Testis (tissue), 3 donors: ENCODE data around the gene SLC5A10. TPM values are rescaled to one million over a fixed set of nuclear protein-coding genes. Genes with fewer than 3 reads are reported as not detected.

Source experiments
- DNase-seq: peaks from one replicate; pipeline ENCODE4 v3.0.0-alpha.2; 2019
- H3K27ac ChIP-seq, 2 donors: fragments of 200-600 bp; sonication (generic); one replicate each; pipeline ENCODE4 v1.5.1; 2019
- H3K27me3 ChIP-seq: fragments of 200-600 bp; sonication (generic); one replicate; pipeline ENCODE4 v1.5.1; 2019
- H3K36me3 ChIP-seq: fragments of 200-600 bp; sonication (generic); one replicate; pipeline ENCODE4 v1.5.1; 2017; ENCODE audit warnings: low read depth; ENCODE audit errors: missing control alignments
- H3K4me1 ChIP-seq: fragments of 200-600 bp; sonication (generic); one replicate; pipeline ENCODE4 v1.5.1; 2019
- H3K4me3 ChIP-seq, 2 donors: fragments of 200-600 bp; sonication (generic); one replicate each; pipeline ENCODE4 v1.5.1; 2017 to 2019
- H3K9me3 ChIP-seq: fragments of 200-600 bp; sonication (generic); one replicate; pipeline ENCODE4 v1.5.1; 2017
- POLR2A ChIP-seq: fragments of 450-650 bp; IDR thresholded peaks from one replicate; pipeline ENCODE4 v1.6.1; 2017; ENCODE audit warnings: antibody characterized with exemption, mild to moderate bottlenecking, moderate library complexity
- WGBS, 2 donors: methylation state at CpG; one replicate each; pipeline ENCODE4 v1.1.5; 2018; 5-methylcytosine and 5-hydroxymethylcytosine counted together
- intact Hi-C: fragments of 100-400 bp; cut with DNase I; formaldehyde crosslinking; loops from one replicate; pipeline ENCODE4 v1.15.1; 2023; ENCODE audit warnings: low total_unique reads
- polyA plus RNA-seq: library from polyadenylated mRNA; stranded (reverse); fragments of 350-450 nt; fragmentation: Illumina TruSeq; extraction: RNeasy Lipid Tissue Mini Kit (QIAGEN cat#74804); gene quantifications from one replicate; pipeline ENCODE4 v1.2.3, GENCODE V29; 2014; ENCODE audit warnings: low read depth, low replicate concordance; ENCODE audit not compliant: insufficient read depth
- total RNA-seq, 2 donors: library from RNA; depleted of rRNA; stranded (reverse); fragments of >200 nt; gene quantifications; one replicate each; pipeline ENCODE4 v1.2.3, GENCODE V29; 2016
- TF ChIP-seq, protein P1 (sequence below), 3 experiments: fragments of 450-650 bp in 2 of 3; fragments of 200-600 bp in 1 of 3; sonication (generic) in 1 of 3; IDR thresholded peaks; one replicate each; pipeline ENCODE4 v1.5.1; 2016 to 2019; ENCODE audit warnings: antibody characterized with exemption in 3 of 3, mild to moderate bottlenecking in 2 of 3, moderate library complexity in 1 of 3

Gene SLC5A10
- total and polyA plus RNA-seq, 3 donors from 2014 or later, result 0.98 to 1.1 (median 1.1) TPM

DNA sequence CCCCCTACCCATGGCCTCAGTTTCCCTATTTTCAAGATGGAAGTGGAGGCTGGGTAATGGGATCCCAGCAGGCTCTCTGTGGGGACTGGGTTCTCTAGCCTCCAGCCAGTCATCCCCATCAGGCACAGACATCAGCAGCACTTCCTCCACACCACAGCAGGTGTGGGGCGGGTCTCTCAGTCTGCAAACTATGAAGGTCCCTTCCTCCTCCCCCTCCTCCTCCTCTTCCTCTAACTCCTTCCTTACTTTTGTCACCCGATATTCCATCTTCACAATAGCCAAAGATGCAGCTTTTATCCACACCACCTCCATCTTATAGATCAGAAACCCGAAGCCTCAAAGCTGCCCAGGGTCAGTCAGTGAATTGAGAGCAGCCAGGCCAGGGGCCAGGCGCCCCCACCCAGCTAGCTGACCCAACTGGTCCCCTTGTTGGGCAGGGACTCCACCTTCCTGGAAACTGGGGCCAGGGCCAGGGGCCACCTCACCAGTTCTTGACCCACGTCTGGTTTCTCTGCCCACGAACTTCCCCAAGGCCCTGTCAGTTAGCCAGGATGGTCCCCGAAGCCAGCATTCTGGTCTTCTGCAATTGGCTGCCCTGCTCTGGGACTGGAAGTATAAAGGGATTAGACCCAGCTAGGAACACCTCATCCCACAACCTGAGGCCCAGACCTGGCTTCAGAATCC, 50.1 kb downstream of the SLC5A10 start:
- no peak overlapping the region for H3K4me3 ChIP-seq
- no peaks in the 10 kb centered on the region for H3K36me3 ChIP-seq
- WGBS, 2 donors, result 75 to 91% methylated on average over 5 to 7 of the region's 7 CpGs
- no peaks in the 10 kb centered on the region for H3K9me3 ChIP-seq
- TF ChIP-seq POLR2A, result no peak
- TF ChIP-seq, protein P1, sequence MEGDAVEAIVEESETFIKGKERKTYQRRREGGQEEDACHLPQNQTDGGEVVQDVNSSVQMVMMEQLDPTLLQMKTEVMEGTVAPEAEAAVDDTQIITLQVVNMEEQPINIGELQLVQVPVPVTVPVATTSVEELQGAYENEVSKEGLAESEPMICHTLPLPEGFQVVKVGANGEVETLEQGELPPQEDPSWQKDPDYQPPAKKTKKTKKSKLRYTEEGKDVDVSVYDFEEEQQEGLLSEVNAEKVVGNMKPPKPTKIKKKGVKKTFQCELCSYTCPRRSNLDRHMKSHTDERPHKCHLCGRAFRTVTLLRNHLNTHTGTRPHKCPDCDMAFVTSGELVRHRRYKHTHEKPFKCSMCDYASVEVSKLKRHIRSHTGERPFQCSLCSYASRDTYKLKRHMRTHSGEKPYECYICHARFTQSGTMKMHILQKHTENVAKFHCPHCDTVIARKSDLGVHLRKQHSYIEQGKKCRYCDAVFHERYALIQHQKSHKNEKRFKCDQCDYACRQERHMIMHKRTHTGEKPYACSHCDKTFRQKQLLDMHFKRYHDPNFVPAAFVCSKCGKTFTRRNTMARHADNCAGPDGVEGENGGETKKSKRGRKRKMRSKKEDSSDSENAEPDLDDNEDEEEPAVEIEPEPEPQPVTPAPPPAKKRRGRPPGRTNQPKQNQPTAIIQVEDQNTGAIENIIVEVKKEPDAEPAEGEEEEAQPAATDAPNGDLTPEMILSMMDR (IDR thresholded peaks at IDR 0.05), result no peak
- no peaks in the 10 kb centered on the region for H3K27me3 ChIP-seq
- no peaks in the 10 kb centered on the region for H3K4me1 ChIP-seq
- no peak for DNase-seq
- no peak overlapping the region for H3K27ac ChIP-seq
- intact Hi-C loops, result no loop called here

- intact Hi-C loops, result no loop called here
- H3K9me3 ChIP-seq, result no peaks in the 10 kb centered on the region
- no peaks in the 10 kb centered on the region for H3K4me1 ChIP-seq
- DNase-seq, result no peak
- no peaks in the 10 kb centered on the region for H3K36me3 ChIP-seq
- 43 to 78% methylated on average over 4 to 11 of the region's 11 CpGs for WGBS, 2 donors
- H3K4me3 ChIP-seq, result no peak overlapping the region
- TF ChIP-seq, protein P1 (IDR thresholded peaks at IDR 0.05), result no peak
- TF ChIP-seq POLR2A, result no peak
- no peak overlapping the region for H3K27ac ChIP-seq
- H3K27me3 ChIP-seq, result no peaks in the 10 kb centered on the region
Observed at GRCh38 chr17:19002805-19003542, 51.0 kb downstream of the SLC5A10 start.

DNA sequence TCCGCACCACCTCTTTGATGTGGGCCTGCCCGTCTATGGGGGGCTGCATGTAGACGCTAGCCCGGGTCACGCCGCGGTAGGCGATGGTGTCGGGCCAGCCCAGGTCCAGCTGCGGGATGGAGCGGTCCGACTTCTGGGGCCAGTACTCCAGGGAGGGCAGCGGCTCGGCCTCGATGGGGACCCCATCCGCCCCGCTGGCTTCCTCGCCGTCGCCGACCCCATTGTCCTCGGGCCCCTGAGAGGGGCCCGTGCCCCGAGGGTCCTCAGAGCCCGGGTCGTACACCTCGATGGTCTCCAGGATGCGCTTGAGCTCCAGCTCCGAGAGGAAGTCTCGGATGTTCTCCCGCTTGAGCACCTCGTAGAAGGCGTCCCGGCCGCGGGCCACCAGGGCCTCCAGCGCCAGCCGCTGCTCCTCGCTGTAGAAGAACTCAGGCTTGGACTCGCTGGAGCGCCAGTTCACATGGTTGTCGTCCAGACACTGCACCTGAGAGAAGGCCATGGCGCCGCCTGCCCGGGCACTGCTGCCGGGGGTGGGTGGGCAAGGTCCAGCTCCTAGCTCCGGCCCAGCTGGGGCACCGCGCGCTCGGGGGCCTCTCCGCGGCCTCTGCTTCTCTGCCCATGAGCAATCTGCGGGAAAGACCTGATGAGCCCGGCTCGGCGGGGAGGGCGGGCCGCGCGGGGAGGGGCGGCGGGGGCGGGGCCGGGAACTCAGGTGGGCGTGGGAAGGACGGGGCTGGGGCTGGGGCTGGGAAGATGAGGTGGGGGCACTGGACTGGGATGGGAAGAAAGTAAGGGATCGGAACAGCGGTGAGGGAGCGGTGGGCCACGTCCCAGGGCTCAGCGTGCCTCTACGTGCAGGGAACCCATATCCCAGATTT, 51.8 kb downstream of the SLC5A10 start:
- DNase-seq, result peak; percentile 25
- no peaks in the 10 kb centered on the region for H3K9me3 ChIP-seq
- no peaks in the 10 kb centered on the region for H3K4me1 ChIP-seq
- intact Hi-C loops, result no loop called here
- peak overlapping the region; percentile 48 to 51 for H3K4me3 ChIP-seq
- H3K36me3 ChIP-seq, result no peaks in the 10 kb centered on the region
- H3K27me3 ChIP-seq, result no peaks in the 10 kb centered on the region
- no peak for TF ChIP-seq POLR2A
- TF ChIP-seq, protein P1 (IDR thresholded peaks at IDR 0.05), result no peak
- 16 to 31% methylated on average over 10 to 42 of the region's 73 CpGs for WGBS, 2 donors
- no peak overlapping the region for H3K27ac ChIP-seq

DNA sequence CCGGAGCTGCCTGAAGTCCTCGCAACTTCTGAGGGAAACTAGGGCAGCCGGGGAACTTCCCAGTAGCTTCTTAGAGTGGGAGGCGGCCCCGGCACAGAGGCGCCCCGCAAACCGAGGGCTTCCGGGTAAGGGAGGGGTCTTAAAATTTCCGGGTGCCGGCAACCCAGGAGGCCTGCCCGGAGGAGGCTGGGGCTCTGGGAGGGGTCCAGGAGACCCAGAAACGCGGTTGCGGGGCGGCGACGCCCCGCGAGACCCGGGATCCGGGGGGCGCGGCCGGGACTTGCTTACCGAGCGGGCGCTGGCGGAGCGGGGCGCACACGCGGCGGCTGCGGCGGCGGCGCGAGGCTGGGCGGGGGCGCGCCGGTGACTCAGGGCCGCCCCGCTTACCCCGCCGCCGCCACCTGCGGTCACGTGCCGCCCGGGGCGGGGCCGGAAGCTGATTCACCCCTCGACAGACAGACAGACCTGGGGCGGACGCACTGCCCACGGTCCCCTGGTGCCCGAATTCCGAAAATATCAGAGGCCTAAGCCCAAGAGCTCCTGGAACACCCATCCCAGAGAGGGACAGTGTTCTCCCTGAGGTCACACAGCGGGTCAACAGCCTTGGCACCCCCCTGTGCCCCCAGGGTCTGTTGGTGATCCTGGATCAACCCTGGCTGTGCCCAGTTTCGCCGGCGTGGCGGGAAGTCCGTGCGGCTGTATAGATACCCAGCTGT, 52.6 kb downstream of the SLC5A10 start, which contains the start of gene FAM83G:
Gene FAM83G (minus strand): TSS at position 344 of the 716 bp plus-strand sequence. CDS start 723 bp downstream, outside the sequence.
- intact Hi-C loops, result no loop called here
- Histone ChIP-seq H3K9me3 (no peaks in the 10 kb centered on the region), H3K36me3 (no peaks in the 10 kb centered on the region), H3K4me1 (no peaks in the 10 kb centered on the region), H3K27ac (no peak within 1 kb of the TSS), H3K27me3 (no peaks in the 10 kb centered on the region), H3K4me3 (peak within 1 kb of the TSS; percentile 48 to 51)
- DNase-seq, result peak; percentile 45
- TF ChIP-seq, protein P1 (IDR thresholded peaks at IDR 0.05), result no peak
- no peak for TF ChIP-seq POLR2A
- 0 to 17% methylated on average over 10 to 32 of the region's 67 CpGs for WGBS, 2 donors
